ENCODE results near the gene TDRD1. TPM values are rescaled to one million over a fixed set of nuclear protein-coding genes. Genes with fewer than 3 reads are reported as not detected.

Gene TDRD1
- total RNA-seq, 4 donors from 2014 or later: 0.12 to 0.42 TPM; not detected in 2

- ATAC-seq: no peak
- Histone ChIP-seq H3K4me1 (peaks cover 0 to 9% (median 4%) of the 10 kb centered on the region in 3 donors), H3K27ac (no peak overlapping the region), H3K4me3 (no peak overlapping the region), H3K9me3 (no peaks in the 10 kb centered on the region), H3K36me3 (no peaks in the 10 kb centered on the region), H3K27me3 (peaks cover 63% of the 10 kb centered on the region)
- TF ChIP-seq POLR2A (IDR thresholded peaks at IDR 0.05): no peak
- TF ChIP-seq POLR2AphosphoS5 (IDR thresholded peaks at IDR 0.05): no peak
- no peak for TF ChIP-seq EP300 (IDR thresholded peaks at IDR 0.05)
- TF ChIP-seq CTCF (IDR thresholded peaks at IDR 0.05): no peak
- WGBS, 2 donors (ENCODE audit: low coverage in 1 of 2): 47 to 56% methylated on average over 3 to 5 of the region's 6 CpGs
Measured at GRCh38 chr10:114244126-114244525, 65.0 kb downstream of the TDRD1 start.

- H3K27ac ChIP-seq: no peak overlapping the region
- no peaks in the 10 kb centered on the region for H3K4me1 ChIP-seq
- no peak overlapping the region for H3K4me3 ChIP-seq
- no peak for TF ChIP-seq EP300 (IDR thresholded peaks at IDR 0.05)
- no peak for TF ChIP-seq CTCF (IDR thresholded peaks at IDR 0.05)
- no peak for TF ChIP-seq POLR2AphosphoS5 (IDR thresholded peaks at IDR 0.05)
- no peak for TF ChIP-seq POLR2A (IDR thresholded peaks at IDR 0.05)
- 60 to 61% methylated on average over 2 to 5 of the region's 9 CpGs for WGBS, 2 donors (ENCODE audit: low coverage in 1 of 2)
- H3K27me3 ChIP-seq: peaks cover 52% of the 10 kb centered on the region
- no peaks in the 10 kb centered on the region for H3K36me3 ChIP-seq
- ATAC-seq: no peak
- no peaks in the 10 kb centered on the region for H3K9me3 ChIP-seq
Measured at GRCh38 chr10:114245121-114245791, 66.1 kb downstream of the TDRD1 start.

GRCh38 chr10:114246679-114247305, 67.6 kb downstream of the TDRD1 start:
- H3K27me3 ChIP-seq: peaks cover 42% of the 10 kb centered on the region
- H3K36me3 ChIP-seq: no peaks in the 10 kb centered on the region
- no peak for ATAC-seq
- no peaks in the 10 kb centered on the region for H3K9me3 ChIP-seq
- no peaks in the 10 kb centered on the region for H3K4me1 ChIP-seq
- H3K4me3 ChIP-seq: no peak overlapping the region
- 66 to 70% methylated on average over 4 to 7 of the region's 7 CpGs for WGBS, 2 donors (ENCODE audit: low coverage in 1 of 2)
- no peak for TF ChIP-seq POLR2A (IDR thresholded peaks at IDR 0.05)
- TF ChIP-seq CTCF (IDR thresholded peaks at IDR 0.05): no peak
- no peak for TF ChIP-seq POLR2AphosphoS5 (IDR thresholded peaks at IDR 0.05)
- no peak for TF ChIP-seq EP300 (IDR thresholded peaks at IDR 0.05)
- H3K27ac ChIP-seq: no peak overlapping the region

- no peaks in the 10 kb centered on the region for H3K36me3 ChIP-seq
- no peak overlapping the region for H3K27ac ChIP-seq
- H3K9me3 ChIP-seq: no peaks in the 10 kb centered on the region
- no peak for ATAC-seq
- TF ChIP-seq POLR2A (IDR thresholded peaks at IDR 0.05) (no peak), EP300 (IDR thresholded peaks at IDR 0.05) (no peak), POLR2AphosphoS5 (IDR thresholded peaks at IDR 0.05) (no peak), CTCF (IDR thresholded peaks at IDR 0.05) (no peak)
- H3K4me1 ChIP-seq: no peaks in the 10 kb centered on the region
- peaks cover 17% of the 10 kb centered on the region for H3K27me3 ChIP-seq
- WGBS, 2 donors (ENCODE audit: low coverage in 1 of 2): 68 to 89% methylated on average over 3 to 4 of the region's 6 CpGs
- no peak overlapping the region for H3K4me3 ChIP-seq
Measured at GRCh38 chr10:114250236-114250635, 71.1 kb downstream of the TDRD1 start.

- no CpG with 5 or more reads among the region's 1 CpG for WGBS, 2 donors (ENCODE audit: low coverage in 1 of 2)
- no peak for ATAC-seq
- Histone ChIP-seq H3K27ac (no peak overlapping the region), H3K9me3 (no peaks in the 10 kb centered on the region), H3K27me3 (peaks cover 17% of the 10 kb centered on the region), H3K4me1 (no peaks in the 10 kb centered on the region), H3K36me3 (no peaks in the 10 kb centered on the region), H3K4me3 (no peak overlapping the region)
- no peak for TF ChIP-seq POLR2AphosphoS5 (IDR thresholded peaks at IDR 0.05)
- no peak for TF ChIP-seq CTCF (IDR thresholded peaks at IDR 0.05)
- TF ChIP-seq EP300 (IDR thresholded peaks at IDR 0.05): no peak
- no peak for TF ChIP-seq POLR2A (IDR thresholded peaks at IDR 0.05)
Measured at GRCh38 chr10:114250716-114251115, 71.6 kb downstream of the TDRD1 start.
